ENCODE data around the gene PRDM11.
A peak's percentile ranks its signal among the peaks of the same experiment; 100 is the strongest.

Gene PRDM11

DNA sequence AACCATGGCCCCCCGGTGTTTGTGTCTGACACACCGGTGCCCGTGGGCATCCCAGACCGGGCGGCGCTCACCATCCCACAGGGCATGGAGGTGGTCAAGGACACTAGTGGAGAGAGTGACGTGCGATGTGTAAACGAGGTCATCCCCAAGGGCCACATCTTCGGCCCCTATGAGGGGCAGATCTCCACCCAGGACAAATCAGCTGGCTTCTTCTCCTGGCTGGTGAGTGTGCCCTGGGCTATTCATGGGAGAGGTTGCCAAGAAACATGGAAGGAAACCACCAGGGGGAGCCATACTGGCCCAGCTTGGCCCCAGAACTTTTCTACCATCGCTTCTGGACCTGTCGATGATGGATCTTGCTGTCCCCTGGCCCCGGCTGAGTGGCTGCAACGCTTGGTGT, 36.5 kb downstream of the PRDM11 start:
- TF ChIP-seq CTCF (IDR thresholded peaks at IDR 0.05; ENCODE audit: low read depth, low read length) = peak; percentile 46
- Histone ChIP-seq H3K4me3 (ENCODE audit: low read depth, low read length) (no peak overlapping the region), H3K9me3 (no peaks in the 10 kb centered on the region), H3K27me3 (no peaks in the 10 kb centered on the region), H3K36me3 (no peaks in the 10 kb centered on the region), H3K4me1 (no peaks in the 10 kb centered on the region; the same call in 1 of the 2 replicates)
- DNase-seq = peak; percentile 18

- no peaks in the 10 kb centered on the region for H3K9me3 ChIP-seq
- no peaks in the 10 kb centered on the region for H3K27me3 ChIP-seq
- no peaks in the 10 kb centered on the region for H3K36me3 ChIP-seq
- TF ChIP-seq CTCF (IDR thresholded peaks at IDR 0.05; ENCODE audit: low read depth, low read length) = no peak
- no peaks in the 10 kb centered on the region; the same call in 1 of the 2 replicates for H3K4me1 ChIP-seq
- no peak overlapping the region for H3K4me3 ChIP-seq (ENCODE audit: low read depth, low read length)
- DNase-seq = no peak
Observed at GRCh38 chr11:45184640-45185039, 38.2 kb downstream of the PRDM11 start.

DNA sequence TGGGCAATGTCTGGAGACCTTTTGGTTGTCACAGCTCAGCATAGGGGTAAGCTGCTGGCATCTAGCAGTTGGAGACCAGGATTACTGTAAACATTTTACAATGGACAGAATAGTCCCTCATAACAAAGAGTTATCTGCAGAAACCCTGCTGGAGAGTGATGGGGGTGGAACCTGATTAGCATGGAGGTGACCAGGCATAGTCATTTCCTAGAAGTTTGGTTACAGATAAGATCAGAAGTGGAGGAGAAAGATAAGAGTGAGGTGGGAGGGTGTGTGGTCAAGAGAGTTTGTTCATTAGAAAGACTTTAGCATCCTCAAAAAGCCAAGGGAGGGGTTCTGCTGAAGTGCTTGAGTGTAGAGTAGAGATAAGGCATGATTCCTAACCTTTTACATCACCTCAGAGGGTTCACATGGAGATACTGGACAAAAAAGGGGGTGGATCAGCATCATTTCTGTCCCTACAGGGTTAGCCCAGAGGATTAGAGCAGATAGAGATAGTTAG, 38.8 kb downstream of the PRDM11 start:
- no peak for DNase-seq
- Histone ChIP-seq H3K4me1 (no peaks in the 10 kb centered on the region; the same call in 1 of the 2 replicates), H3K9me3 (no peaks in the 10 kb centered on the region), H3K36me3 (no peaks in the 10 kb centered on the region), H3K4me3 (ENCODE audit: low read depth, low read length) (no peak overlapping the region), H3K27me3 (no peaks in the 10 kb centered on the region)
- TF ChIP-seq CTCF (IDR thresholded peaks at IDR 0.05; ENCODE audit: low read depth, low read length) = no peak

DNA sequence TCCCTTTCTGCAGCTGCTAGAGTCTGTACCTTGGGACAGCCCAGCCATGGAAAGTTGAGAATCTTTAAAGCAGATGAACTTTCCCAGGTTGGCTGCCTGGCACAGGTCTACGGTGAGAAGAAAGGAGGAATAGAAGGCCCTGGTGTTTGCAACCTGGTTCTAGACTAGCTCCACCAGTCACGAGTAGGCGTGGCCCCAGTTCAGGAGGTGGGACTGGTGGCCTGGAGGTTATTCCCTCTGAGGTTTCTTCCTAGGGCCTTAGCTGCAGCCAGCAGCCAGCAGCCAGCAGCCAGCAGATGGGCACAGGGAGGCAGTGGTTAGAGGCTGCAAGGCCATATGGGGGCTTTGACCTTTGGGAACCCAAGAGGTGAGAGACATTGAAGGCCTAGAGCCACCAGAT, 40.9 kb downstream of the PRDM11 start:
- Histone ChIP-seq H3K4me1 (no peaks in the 10 kb centered on the region), H3K4me3 (ENCODE audit: low read depth, low read length) (no peak overlapping the region), H3K36me3 (no peaks in the 10 kb centered on the region), H3K9me3 (no peaks in the 10 kb centered on the region), H3K27me3 (no peaks in the 10 kb centered on the region)
- DNase-seq = no peak
- TF ChIP-seq CTCF (IDR thresholded peaks at IDR 0.05; ENCODE audit: low read depth, low read length) = no peak

DNA sequence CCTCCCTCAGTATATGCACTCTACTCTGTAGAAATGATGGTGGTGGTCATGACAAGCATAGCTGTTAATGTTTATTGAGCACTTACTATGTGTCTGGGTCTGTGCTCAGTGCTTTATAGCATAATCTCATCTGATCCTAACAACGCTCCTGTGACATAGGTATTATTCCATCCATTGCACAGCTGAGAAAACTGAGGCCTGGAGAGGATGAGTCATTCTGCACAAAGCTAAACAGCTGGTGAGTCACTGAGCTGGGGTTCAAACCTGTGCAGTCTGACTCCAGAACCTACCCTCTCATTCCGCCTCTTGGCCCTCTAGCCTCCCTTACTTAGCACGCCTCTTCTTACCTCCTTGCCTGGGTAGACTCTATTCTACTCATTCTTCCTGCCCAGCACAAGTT, 41.7 kb downstream of the PRDM11 start:
- H3K27me3 ChIP-seq = no peaks in the 10 kb centered on the region
- DNase-seq = no peak
- no peaks in the 10 kb centered on the region for H3K36me3 ChIP-seq
- H3K9me3 ChIP-seq = no peaks in the 10 kb centered on the region
- no peak overlapping the region for H3K4me3 ChIP-seq (ENCODE audit: low read depth, low read length)
- TF ChIP-seq CTCF (IDR thresholded peaks at IDR 0.05; ENCODE audit: low read depth, low read length) = no peak
- H3K4me1 ChIP-seq = no peaks in the 10 kb centered on the region

- no peak for TF ChIP-seq CTCF (IDR thresholded peaks at IDR 0.05; ENCODE audit: low read depth, low read length)
Observed at GRCh38 chr11:45189230-45189629, 42.8 kb downstream of the PRDM11 start.

More at GRCh38 chr11:45189230-45189629, 42.8 kb downstream of the PRDM11 start:
- Histone ChIP-seq H3K9me3 (no peaks in the 10 kb centered on the region), H3K27me3 (no peaks in the 10 kb centered on the region), H3K4me3 (ENCODE audit: low read depth, low read length) (no peak overlapping the region), H3K36me3 (no peaks in the 10 kb centered on the region), H3K4me1 (no peaks in the 10 kb centered on the region)
- DNase-seq = no peak

Data from BE2C (cell line).